Mucosa of descending colon (tissue), 3 donors: ENCODE data around the gene MGAT5. TPM values are rescaled to one million over a fixed set of nuclear protein-coding genes. Genes with fewer than 3 reads are reported as not detected.

ENCODE experiments used
- ATAC-seq: fragments of 200-7000 bp; cut with Tn5 transposase; one replicate; pipeline ENCODE4 v1.9.1; 2020; ENCODE audit warnings: mild to moderate bottlenecking, moderate library complexity
- DNase-seq, 3 donors: peaks; one replicate each; pipeline ENCODE4 v3.0.0-alpha.2; 2020
- H3K36me3 ChIP-seq: fragments of 200-600 bp; one replicate; pipeline ENCODE4 v1.8.0; 2021; ENCODE audit warnings: low read depth, mild to moderate bottlenecking
- H3K4me1 ChIP-seq: fragments of 200-600 bp; one replicate; pipeline ENCODE4 v1.8.0; 2021; ENCODE audit warnings: low read depth, mild to moderate bottlenecking
- H3K4me3 ChIP-seq: fragments of 200-600 bp; one replicate; pipeline ENCODE4 v1.8.0; 2021; ENCODE audit warnings: mild to moderate bottlenecking
- H3K9me3 ChIP-seq: fragments of 200-600 bp; one replicate; pipeline ENCODE4 v1.8.0; 2021; ENCODE audit warnings: mild to moderate bottlenecking
- CTCF ChIP-seq: fragments of 200-600 bp; IDR thresholded peaks from one replicate; pipeline ENCODE4 v1.8.0; 2022; ENCODE audit warnings: antibody characterized with exemption, mild to moderate bottlenecking
- intact Hi-C, 2 donors: fragments of 100-400 bp; cut with DNase I in 1 of 2; cut with micrococcal nuclease in 1 of 2; formaldehyde crosslinking; loops; one replicate each; pipeline versions ENCODE4 v1.11.0 to v1.11.1; 2022; cut with DNase I, micrococcal nuclease
- total RNA-seq, 3 donors: library from RNA; stranded (reverse); fragmentation: NEBNext Ultra II Directional in 2 of 3; extraction: Animal tissue kit (Norgen Biotek cat#: 25700) in 2 of 3; gene quantifications; one replicate each; pipeline versions ENCODE4 v1.2.1 to v1.2.4, GENCODE V29; 2021 to 2023
- donor health status: DM: no; HTN: no; CAD: no; lungs with moderate emphysema.
- donor health status: DM: no; HTN: no; CAD: no.
- donor health status: DM: no; HTN: yes; CAD: no.

MGAT5 gene
- total RNA-seq, 3 donors from 2014 or later = 56.5 to 75.5 (median 69.7) TPM

GRCh38 chr2:134458473-134458853 is 204.6 kb downstream of the MGAT5 start:
- Histone ChIP-seq H3K9me3 (no peaks in the 10 kb centered on the region), H3K36me3 (no peaks in the 10 kb centered on the region), H3K4me3 (no peak overlapping the region), H3K4me1 (no peaks in the 10 kb centered on the region)
- no peak for TF ChIP-seq CTCF
- peak; percentile 13 for ATAC-seq
- DNase-seq = no peak
- intact Hi-C loops = loop anchor here in 1 of 2 donors (10.0 kb wide), 1 partner anchor 436 kb away; no protein-coding TSS in a partner anchor

GRCh38 chr2:134458950-134459349 is 205.1 kb downstream of the MGAT5 start:
- no peak for DNase-seq
- Histone ChIP-seq H3K36me3 (no peaks in the 10 kb centered on the region), H3K9me3 (no peaks in the 10 kb centered on the region), H3K4me1 (no peaks in the 10 kb centered on the region), H3K4me3 (no peak overlapping the region)
- TF ChIP-seq CTCF = no peak
- intact Hi-C loops = loop anchor here in 1 of 2 donors (10.0 kb wide), 1 partner anchor 436 kb away; no protein-coding TSS in a partner anchor
- no peak for ATAC-seq

- DNase-seq (no peak), ATAC-seq (no peak)
- Histone ChIP-seq H3K36me3 (no peaks in the 10 kb centered on the region), H3K9me3 (no peaks in the 10 kb centered on the region), H3K4me1 (no peaks in the 10 kb centered on the region), H3K4me3 (no peak overlapping the region)
- TF ChIP-seq CTCF = no peak
- intact Hi-C loops = loop anchor here in 1 of 2 donors (10.0 kb wide), 1 partner anchor 435 kb away; no protein-coding TSS in a partner anchor
Measured at GRCh38 chr2:134459706-134460406, 206.0 kb downstream of the MGAT5 start.

GRCh38 chr2:134460583-134460998 is 206.7 kb downstream of the MGAT5 start:
- Histone ChIP-seq H3K4me3 (no peak overlapping the region), H3K9me3 (no peaks in the 10 kb centered on the region), H3K36me3 (no peaks in the 10 kb centered on the region), H3K4me1 (no peaks in the 10 kb centered on the region)
- DNase-seq (peak in 2 of 3 donors; percentile 46 to 51), ATAC-seq (peak; percentile 78)
- TF ChIP-seq CTCF = no peak
- intact Hi-C loops = no loop called here

GRCh38 chr2:134461511-134461910 is 207.6 kb downstream of the MGAT5 start:
- peak; percentile 5 for ATAC-seq
- no peaks in the 10 kb centered on the region for H3K4me1 ChIP-seq
- intact Hi-C loops = no loop called here
- no peaks in the 10 kb centered on the region for H3K9me3 ChIP-seq
- DNase-seq = no peak
- no peak overlapping the region for H3K4me3 ChIP-seq
- H3K36me3 ChIP-seq = no peaks in the 10 kb centered on the region
- TF ChIP-seq CTCF = no peak
